Measurements from ENCODE around the gene GFER. TPM values are rescaled to one million over a fixed set of nuclear protein-coding genes. Genes with fewer than 3 reads are reported as not detected.
A peak's percentile ranks its signal among the peaks of the same experiment; 100 is the strongest.

The GFER gene
- total RNA-seq, 8 experiments from 2014 or later: 14.4 to 37.3 (median 25.2) TPM

DNA sequence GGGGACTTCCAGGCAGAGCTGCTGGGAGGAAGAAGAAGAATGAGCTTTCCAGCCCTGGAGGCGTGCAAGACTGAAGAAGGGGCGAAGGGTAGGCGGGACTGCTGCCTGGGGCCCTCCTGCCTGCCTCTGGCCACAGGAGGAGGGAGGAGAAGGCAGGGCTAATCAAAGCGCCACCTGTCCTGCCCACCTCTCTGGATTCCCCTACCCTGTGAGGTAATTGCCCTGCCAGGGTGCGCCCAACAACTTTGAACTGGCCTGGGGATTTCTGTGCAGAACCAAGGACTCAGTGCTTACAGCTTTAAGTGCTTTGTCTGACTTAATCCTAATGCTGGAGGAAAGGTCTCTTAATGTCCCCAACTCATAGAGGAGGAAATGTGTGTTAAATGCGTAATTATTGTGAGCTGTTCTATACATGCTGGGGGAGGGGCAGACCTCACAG lies 2.6 kb upstream of the GFER start, which contains the start of gene NOXO1:
Gene NOXO1 (minus strand): TSS at position 72 of the 439 bp plus-strand sequence. CDS start 290 bp downstream, outside the sequence.
- Histone ChIP-seq H3K4me3 (no peak within 1 kb of the TSS), H3K4me1 (replicated peaks in 1 of 2) (peaks cover 6 to 18% of the 10 kb centered on the region in 2 donors)
- 0 to 50% (median 33%) methylated on average over 1 to 2 of the region's 6 CpGs; no CpG with 5 or more reads in 5 of the 10 experiments for WGBS, 10 experiments

DNA sequence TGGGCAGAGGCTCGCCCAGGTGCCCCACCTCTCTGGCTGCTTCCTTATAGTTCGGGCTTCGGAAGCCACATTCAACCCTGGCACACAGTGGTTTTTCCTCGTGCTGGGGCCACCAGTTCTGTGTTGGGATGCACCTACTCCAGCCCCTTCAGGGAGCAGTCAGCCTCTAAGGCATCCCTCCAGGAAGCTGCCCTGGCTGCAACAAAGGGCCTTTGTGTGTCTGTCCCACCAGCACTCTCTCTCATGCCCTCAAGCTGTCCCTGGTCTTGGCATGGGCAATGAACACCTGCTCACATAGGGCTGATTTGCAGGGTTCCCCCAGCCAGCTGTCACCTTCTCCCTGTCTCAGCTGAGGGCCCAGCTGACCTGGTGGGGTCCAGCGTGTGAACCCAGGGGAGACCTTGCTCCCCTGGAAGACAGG lies 2.0 kb upstream of the GFER start:
- 40 to 59% (median 40%) methylated on average over 1 to 5 of the region's 5 CpGs; no CpG with 5 or more reads in 7 of the 10 experiments for WGBS, 10 experiments
- ATAC-seq (replicated peaks in 6 of 8): no peak
- peaks cover 6 to 18% of the 10 kb centered on the region in 2 donors for H3K4me1 ChIP-seq (replicated peaks in 1 of 2)
- H3K27ac ChIP-seq: no peak overlapping the region
- no peak overlapping the region for H3K4me3 ChIP-seq
- in situ Hi-C loops (cut with MboI; ENCODE audit: low pct_unique_long_range_greater_than_20kb in 2 of 9, low sequenced_read_pairs in 9 of 9, unreplicated experiment in 9 of 9): no loop called here

More for the DNA sequence above, 2.6 kb upstream of the GFER start, which contains the start of gene NOXO1:
- H3K27ac ChIP-seq: no peak within 1 kb of the TSS
- no peak for ATAC-seq (replicated peaks in 6 of 8)
- in situ Hi-C loops (cut with MboI; ENCODE audit: low pct_unique_long_range_greater_than_20kb in 2 of 9, low sequenced_read_pairs in 9 of 9, unreplicated experiment in 9 of 9): no loop called here

DNA sequence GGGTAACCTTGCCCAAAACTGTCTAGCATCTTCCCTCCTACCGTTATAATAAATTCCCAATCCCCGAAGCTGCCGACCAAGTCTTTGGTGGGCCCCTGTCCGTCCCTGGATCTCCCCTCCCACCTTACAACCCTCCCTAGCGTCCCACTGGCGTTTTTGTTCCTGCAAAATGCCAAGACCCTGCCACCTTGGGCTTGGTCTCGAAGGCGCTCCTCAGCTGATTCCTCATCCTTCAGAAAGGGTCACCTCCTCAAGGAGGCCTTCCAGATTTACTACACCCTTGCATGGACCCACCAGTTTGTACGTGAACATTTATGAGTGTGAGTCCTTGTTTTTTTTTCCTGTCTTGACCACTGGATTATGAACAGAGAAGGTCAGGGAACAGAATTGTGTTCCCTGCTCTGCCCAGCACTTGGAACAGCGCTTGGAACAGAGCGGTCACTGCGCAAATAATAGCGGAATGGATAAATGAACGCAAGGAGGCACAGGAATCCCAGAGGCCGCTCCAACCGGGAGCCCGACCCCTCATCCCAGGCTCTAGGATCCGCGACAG lies 926 bp upstream of the GFER start:
- in situ Hi-C loops (cut with MboI; ENCODE audit: low pct_unique_long_range_greater_than_20kb in 2 of 9, low sequenced_read_pairs in 9 of 9, unreplicated experiment in 9 of 9): no loop called here
- H3K4me3 ChIP-seq: peak overlapping the region; percentile 63 to 92 (median 83)
- peak overlapping the region; percentile 84 to 88 for H3K27ac ChIP-seq
- peaks cover 6 to 18% of the 10 kb centered on the region in 2 donors for H3K4me1 ChIP-seq (replicated peaks in 1 of 2)
- no peak for ATAC-seq (replicated peaks in 6 of 8)
- WGBS, 10 experiments: 4 to 80% (median 36%) methylated on average over 1 to 10 of the region's 19 CpGs; no CpG with 5 or more reads in 1 of the 10 experiments

DNA sequence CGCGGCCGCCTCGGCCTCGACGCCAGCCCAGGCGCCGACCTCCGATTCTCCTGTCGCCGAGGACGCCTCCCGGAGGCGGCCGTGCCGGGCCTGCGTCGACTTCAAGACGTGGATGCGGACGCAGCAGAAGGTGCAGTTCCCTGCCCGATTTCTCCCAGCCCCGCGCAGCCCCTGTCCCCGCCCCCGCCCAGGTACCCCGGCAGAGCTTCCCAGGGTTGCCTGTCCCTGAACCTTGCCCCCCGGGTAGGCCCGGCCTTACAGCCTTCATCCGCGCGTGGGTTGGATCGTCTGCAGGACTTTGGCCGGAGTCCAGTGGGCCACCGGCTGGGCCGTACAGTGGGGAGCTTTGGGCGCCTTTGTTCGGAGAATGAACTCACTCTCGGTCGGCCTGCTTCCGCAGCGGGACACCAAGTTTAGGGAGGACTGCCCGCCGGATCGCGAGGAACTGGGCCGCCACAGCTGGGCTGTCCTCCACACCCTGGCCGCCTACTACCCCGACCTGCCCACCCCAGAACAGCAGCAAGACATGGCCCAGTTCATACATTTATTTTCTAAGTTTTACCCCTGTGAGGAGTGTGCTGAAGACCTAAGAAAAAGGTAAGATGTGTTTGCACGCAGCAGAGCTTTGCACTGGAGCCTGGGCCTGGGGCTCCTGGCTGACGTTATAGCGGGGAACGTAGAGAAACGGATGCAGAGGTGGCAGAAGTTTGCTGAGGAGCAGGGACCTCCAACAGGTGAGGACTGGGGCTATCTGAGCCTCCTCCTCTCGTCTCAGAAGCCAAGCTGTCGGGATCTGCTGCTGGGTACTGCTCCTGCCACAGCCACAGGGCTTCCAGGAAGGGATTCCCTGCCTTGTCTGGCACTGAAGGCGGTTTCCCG lies 593 bp downstream of the GFER start:
- peaks cover 11 to 22% of the 10 kb centered on the region in 2 donors for H3K4me1 ChIP-seq (replicated peaks in 1 of 2)
- in situ Hi-C loops (cut with MboI; ENCODE audit: low pct_unique_long_range_greater_than_20kb in 2 of 9, low sequenced_read_pairs in 9 of 9, unreplicated experiment in 9 of 9): no loop called here
- peak overlapping the region; percentile 63 to 92 (median 83) for H3K4me3 ChIP-seq
- ATAC-seq (replicated peaks in 6 of 8): peak in 5 of 8 experiments; percentile 1 to 14 (median 6)
- WGBS, 10 experiments: 0 to 54% (median 15%) methylated on average over 1 to 19 of the region's 58 CpGs; no CpG with 5 or more reads in 2 of the 10 experiments
- peak overlapping the region; percentile 76 to 88 for H3K27ac ChIP-seq

DNA sequence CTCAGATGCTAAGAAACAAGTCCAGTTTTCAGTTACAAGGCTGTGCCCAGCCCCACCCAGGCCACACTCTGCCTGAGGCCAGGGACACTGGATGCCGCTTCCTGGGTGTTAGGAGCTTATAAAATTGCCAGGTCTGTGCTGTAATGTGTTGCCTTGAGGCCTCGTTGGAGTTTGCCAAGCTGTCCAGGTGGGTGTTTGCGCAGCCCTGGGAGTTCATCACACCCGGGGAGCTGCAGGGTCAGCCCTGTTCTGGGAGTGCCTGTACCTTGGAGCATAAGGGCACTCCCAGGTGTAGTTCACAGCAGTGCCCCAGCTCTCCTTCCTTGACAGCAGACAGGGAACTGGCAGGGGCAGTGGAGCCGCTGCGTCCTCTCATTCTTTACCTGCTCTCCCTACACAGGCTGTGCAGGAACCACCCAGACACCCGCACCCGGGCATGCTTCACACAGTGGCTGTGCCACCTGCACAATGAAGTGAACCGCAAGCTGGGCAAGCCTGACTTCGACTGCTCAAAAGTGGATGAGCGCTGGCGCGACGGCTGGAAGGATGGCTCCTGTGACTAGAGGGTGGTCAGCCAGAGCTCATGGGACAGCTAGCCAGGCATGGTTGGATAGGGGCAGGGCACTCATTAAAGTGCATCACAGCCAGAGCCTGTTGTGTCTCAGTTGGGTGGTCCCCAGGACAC lies 1.6 kb downstream of the GFER start:
- H3K27ac ChIP-seq: no peak overlapping the region
- in situ Hi-C loops (cut with MboI; ENCODE audit: low pct_unique_long_range_greater_than_20kb in 2 of 9, low sequenced_read_pairs in 9 of 9, unreplicated experiment in 9 of 9): no loop called here
- ATAC-seq (replicated peaks in 6 of 8): no peak
- H3K4me3 ChIP-seq: peak overlapping the region in 1 of 5 donors; percentile 85
- WGBS, 10 experiments: 58 to 100% (median 100%) methylated on average over 1 to 5 of the region's 14 CpGs; no CpG with 5 or more reads in 1 of the 10 experiments
- peaks cover 11 to 12% of the 10 kb centered on the region in 2 donors for H3K4me1 ChIP-seq (replicated peaks in 1 of 2)

DNA sequence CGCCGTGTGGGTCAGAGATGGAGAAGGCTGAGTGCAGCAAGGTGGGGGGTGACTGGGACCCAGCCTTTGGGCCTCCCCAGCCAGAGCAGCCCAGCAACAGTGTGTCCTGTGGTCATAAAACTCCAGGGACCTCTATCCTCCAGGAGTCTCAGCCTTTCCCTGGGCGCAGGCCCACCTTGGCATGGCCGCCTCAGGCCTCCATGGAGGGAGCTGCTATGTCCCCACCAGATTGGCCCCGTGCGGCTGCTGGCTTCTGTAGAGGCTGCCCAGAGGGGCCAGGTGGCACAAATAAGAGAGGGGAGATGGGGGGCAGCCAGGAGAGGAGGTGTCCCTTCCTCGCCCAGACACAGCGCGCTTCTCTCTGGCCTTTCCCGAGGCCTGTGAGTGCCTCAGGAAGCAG lies 3.2 kb downstream of the GFER start:
- Histone ChIP-seq H3K27ac (no peak overlapping the region), H3K4me3 (no peak overlapping the region), H3K4me1 (replicated peaks in 1 of 2) (peaks cover 11 to 23% of the 10 kb centered on the region in 2 donors)
- in situ Hi-C loops (cut with MboI; ENCODE audit: low pct_unique_long_range_greater_than_20kb in 2 of 9, low sequenced_read_pairs in 9 of 9, unreplicated experiment in 9 of 9): no loop called here
- WGBS, 10 experiments: 90 to 100% (median 100%) methylated on average over 1 to 4 of the region's 10 CpGs; no CpG with 5 or more reads in 7 of the 10 experiments
- ATAC-seq (replicated peaks in 6 of 8): no peak

DNA sequence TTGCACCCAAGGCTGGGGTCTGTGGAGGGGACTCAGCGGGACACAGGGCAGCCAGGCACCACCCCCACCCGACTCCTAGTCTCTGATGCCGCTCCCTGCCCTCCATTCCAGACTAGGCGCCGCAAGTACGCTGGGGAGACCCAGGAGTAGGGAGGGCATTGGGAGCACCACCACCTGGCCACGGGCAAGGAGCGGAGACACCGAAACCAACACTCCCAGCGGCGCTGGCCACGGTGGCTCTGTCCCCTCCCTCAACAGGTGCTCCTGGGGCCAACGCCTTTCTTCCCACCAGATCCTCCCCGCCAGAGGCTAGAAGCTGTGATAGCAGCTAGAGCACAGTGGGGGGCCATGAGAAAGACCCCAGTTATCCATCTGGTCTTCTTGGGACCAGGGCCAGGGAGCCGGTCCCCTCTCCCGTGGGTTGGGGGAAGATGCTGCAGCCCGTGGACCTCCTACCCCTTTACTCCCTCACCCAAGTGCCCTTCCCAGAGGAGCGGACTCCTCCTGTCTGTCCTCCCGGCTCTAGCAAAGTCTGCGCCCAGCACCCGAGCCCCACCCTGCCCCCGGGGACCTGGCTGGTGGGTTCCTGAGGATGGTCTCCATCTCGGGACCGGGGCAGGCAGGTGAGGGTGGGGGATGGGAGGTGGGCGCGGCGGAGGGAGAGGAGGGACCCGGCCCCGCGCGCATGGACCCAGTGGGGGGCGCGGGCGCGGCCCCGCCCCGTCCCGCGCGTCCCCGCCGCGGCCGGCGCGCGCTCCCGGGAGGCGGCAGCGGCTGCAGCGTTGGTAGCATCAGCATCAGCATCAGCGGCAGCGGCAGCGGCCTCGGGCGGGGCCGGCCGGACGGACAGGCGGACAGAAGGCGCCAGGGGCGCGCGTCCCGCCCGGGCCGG lies 5.5 kb downstream of the GFER start, which contains the start of gene SYNGR3:
Gene SYNGR3 (plus strand): TSS at position 762 of the 892 bp plus-strand sequence. CDS start 133 bp downstream, outside the sequence.
- Histone ChIP-seq H3K4me3 (peak within 1 kb of the TSS; percentile 50 to 86 (median 73)), H3K4me1 (replicated peaks in 1 of 2) (peaks cover 15 to 31% of the 10 kb centered on the region in 2 donors), H3K27ac (peak within 1 kb of the TSS; percentile 70 to 79)
- WGBS, 10 experiments: 0 to 30% (median 7%) methylated on average over 1 to 7 of the region's 67 CpGs; no CpG with 5 or more reads in 6 of the 10 experiments
- peak; percentile 3 to 37 (median 16) for ATAC-seq (replicated peaks in 6 of 8)
- in situ Hi-C loops (cut with MboI; ENCODE audit: low pct_unique_long_range_greater_than_20kb in 2 of 9, low sequenced_read_pairs in 9 of 9, unreplicated experiment in 9 of 9): no loop called here

DNA sequence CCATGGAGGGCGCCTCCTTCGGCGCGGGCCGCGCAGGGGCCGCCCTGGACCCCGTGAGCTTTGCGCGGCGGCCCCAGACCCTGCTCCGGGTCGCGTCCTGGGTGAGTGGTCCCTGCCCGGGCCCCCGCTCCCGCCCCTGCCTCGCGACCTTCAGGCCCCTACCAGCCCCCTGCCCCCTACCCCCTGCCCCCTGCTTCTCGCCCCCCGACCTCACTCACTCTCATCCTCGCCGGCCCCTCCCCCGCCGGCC lies 6.0 kb downstream of the GFER start:
- peak overlapping the region; percentile 70 to 79 for H3K27ac ChIP-seq
- in situ Hi-C loops (cut with MboI; ENCODE audit: low pct_unique_long_range_greater_than_20kb in 2 of 9, low sequenced_read_pairs in 9 of 9, unreplicated experiment in 9 of 9): no loop called here
- ATAC-seq (replicated peaks in 6 of 8): peak in 1 of 8 experiments; percentile 20
- H3K4me1 ChIP-seq (replicated peaks in 1 of 2): peaks cover 13 to 27% of the 10 kb centered on the region in 2 donors
- no CpG with 5 or more reads among the region's 25 CpGs for WGBS, 10 experiments
- H3K4me3 ChIP-seq: peak overlapping the region; percentile 50 to 86 (median 73)

DNA sequence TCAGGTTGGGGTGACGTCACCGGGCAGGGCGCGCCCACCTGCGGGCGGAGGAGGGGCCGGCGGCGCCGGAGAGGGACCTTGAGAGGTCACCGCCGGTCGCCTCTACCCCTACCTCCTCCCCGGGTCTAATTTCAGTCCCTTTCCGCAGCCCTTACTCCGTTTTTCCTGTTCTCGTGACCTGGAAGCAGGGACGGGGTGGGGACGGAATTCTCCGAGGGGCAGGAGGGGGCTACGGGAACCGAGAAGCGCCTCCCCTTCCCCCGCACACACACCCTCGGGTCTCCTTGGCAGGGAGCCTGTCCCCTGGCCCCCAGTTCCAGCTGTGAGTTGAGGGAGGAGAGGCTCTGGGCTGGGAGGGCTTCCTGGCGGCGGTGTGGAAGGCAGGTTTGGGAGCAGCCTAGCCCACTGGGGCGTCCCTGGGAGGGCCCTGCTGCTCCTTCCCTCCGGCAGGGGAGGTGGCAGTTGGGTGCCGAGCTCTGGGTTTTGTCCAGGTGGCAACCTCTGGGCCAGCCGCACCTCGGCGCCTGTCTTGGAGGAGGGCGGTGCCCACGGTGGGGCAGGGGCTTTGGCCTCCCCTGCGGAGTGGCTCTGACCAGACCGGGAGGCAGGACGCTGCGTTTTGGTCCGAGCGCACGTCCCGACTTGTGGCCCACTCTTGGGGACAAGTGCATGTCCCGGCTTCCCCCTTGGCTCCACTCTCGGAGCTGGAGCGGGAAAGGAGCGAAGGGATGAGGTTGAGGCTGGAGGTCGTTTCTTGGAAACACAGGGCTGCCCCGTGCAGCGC lies 6.5 kb downstream of the GFER start:
- peak overlapping the region in 1 of 2 donors; percentile 70 for H3K27ac ChIP-seq
- H3K4me3 ChIP-seq: peak overlapping the region; percentile 50 to 86 (median 73)
- in situ Hi-C loops (cut with MboI; ENCODE audit: low pct_unique_long_range_greater_than_20kb in 2 of 9, low sequenced_read_pairs in 9 of 9, unreplicated experiment in 9 of 9): no loop called here
- H3K4me1 ChIP-seq (replicated peaks in 1 of 2): peaks cover 9 to 24% of the 10 kb centered on the region in 2 donors
- 20% methylated on average over 2 to 12 of the region's 50 CpGs; no CpG with 5 or more reads in 8 of the 10 experiments for WGBS, 10 experiments
- peak in 5 of 8 experiments; percentile 11 to 26 (median 18) for ATAC-seq (replicated peaks in 6 of 8)

DNA sequence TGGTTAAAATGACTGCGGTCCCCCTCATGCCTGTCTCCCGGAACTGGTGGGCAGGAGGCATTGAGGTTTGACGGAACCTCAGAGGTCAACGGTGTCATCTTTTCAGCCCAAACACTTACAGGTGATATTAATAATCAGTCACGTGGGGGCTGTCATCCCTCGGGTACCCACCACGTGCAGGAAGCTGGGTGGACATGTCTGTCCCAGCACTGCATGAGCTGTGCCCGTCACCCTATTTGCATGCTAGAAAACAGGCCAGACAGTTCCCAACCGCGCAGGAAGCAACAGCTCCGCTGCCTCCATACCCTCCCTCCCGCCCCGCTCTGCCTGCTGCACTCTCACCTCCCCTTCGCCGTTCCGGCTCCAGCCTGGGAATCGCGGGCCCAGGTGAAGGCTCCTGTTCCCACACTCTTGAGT lies 7.2 kb downstream of the GFER start:
- Histone ChIP-seq H3K4me1 (replicated peaks in 1 of 2) (peaks cover 9 to 24% of the 10 kb centered on the region in 2 donors), H3K4me3 (peak overlapping the region; percentile 50 to 86 (median 73)), H3K27ac (no peak overlapping the region)
- in situ Hi-C loops (cut with MboI; ENCODE audit: low pct_unique_long_range_greater_than_20kb in 2 of 9, low sequenced_read_pairs in 9 of 9, unreplicated experiment in 9 of 9): no loop called here
- peak in 2 of 8 experiments; percentile 3 to 4 for ATAC-seq (replicated peaks in 6 of 8)
- 7 to 23% (median 16%) methylated on average over 2 to 6 of the region's 18 CpGs; no CpG with 5 or more reads in 5 of the 10 experiments for WGBS, 10 experiments

DNA sequence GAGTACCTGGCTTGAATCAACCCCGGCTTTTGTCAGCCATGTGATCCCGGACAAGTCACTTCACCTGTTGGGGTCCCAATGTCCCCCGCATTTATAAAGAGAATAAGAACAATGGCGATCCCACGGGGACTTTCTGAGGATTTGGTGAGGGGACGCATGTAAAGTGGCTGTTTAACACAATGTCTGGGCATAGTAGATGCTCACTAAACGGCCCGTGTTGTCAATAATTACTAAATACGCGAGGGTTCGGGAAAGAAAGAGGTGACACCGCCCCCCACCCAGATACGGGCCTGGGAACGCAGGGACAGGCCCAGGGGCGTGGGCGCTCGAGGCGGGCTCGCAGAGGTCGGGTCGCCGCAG lies 7.6 kb downstream of the GFER start:
- Histone ChIP-seq H3K27ac (peak overlapping the region; percentile 49 to 79), H3K4me1 (replicated peaks in 1 of 2) (peaks cover 9 to 24% of the 10 kb centered on the region in 2 donors), H3K4me3 (peak overlapping the region; percentile 20 to 86 (median 65))
- no peak for ATAC-seq (replicated peaks in 6 of 8)
- 0 to 50% (median 28%) methylated on average over 1 to 8 of the region's 22 CpGs; no CpG with 5 or more reads in 3 of the 10 experiments for WGBS, 10 experiments
- in situ Hi-C loops (cut with MboI; ENCODE audit: low pct_unique_long_range_greater_than_20kb in 2 of 9, low sequenced_read_pairs in 9 of 9, unreplicated experiment in 9 of 9): no loop called here

All from motor neuron (in vitro differentiated cells).